Vagina (tissue), 2 donors: Measurements from ENCODE around the gene CASR. TPM values are rescaled to one million over a fixed set of nuclear protein-coding genes. Genes with fewer than 3 reads are reported as not detected.

Source experiments
- DNase-seq, 2 donors: peaks; one replicate each; pipeline ENCODE4 v3.0.0-alpha.2; 2017; ENCODE audit errors: extremely low spot score in 2 of 2
- H3K27ac ChIP-seq: fragments of 200-600 bp; sonication (generic); one replicate; pipeline ENCODE4 v1.5.1; 2019
- H3K27me3 ChIP-seq: fragments of 200-600 bp; sonication (generic); one replicate; pipeline ENCODE4 v1.5.1; 2019
- H3K36me3 ChIP-seq, 2 donors: fragments of 200-600 bp; sonication (generic); one replicate each; pipeline ENCODE4 v1.5.1; 2017 to 2019
- H3K4me1 ChIP-seq: fragments of 200-600 bp; sonication (generic); one replicate; pipeline ENCODE4 v1.5.1; 2019
- H3K4me3 ChIP-seq, 2 donors: fragments of 200-600 bp; sonication (generic); 1 replicate in 1 of 2; 2 replicates in 1 of 2; pipeline ENCODE4 v1.5.1; 2016 to 2019
- H3K9me3 ChIP-seq: fragments of 200-600 bp; sonication (generic); one replicate; pipeline ENCODE4 v1.5.1; 2019
- POLR2A ChIP-seq, 2 donors: fragments of 450-650 bp; IDR thresholded peaks; one replicate each; pipeline ENCODE4 v1.6.1; 2017; ENCODE audit warnings: antibody characterized with exemption in 2 of 2, mild to moderate bottlenecking in 2 of 2, moderate library complexity in 2 of 2
- POLR2AphosphoS5 ChIP-seq, 2 donors: sonication (generic); formaldehyde crosslinking; IDR thresholded peaks; one replicate each; pipeline ENCODE4 v1.9.0; 2017; ENCODE audit warnings: antibody characterized with exemption in 2 of 2, mild to moderate bottlenecking in 2 of 2, low read depth in 1 of 2; ENCODE audit not compliant: insufficient read depth in 1 of 2
- intact Hi-C: fragments of 100-400 bp; cut with DNase I; formaldehyde crosslinking; loops from one replicate; pipeline ENCODE4 v1.15.1; 2023
- total RNA-seq: library from RNA; depleted of rRNA; stranded (reverse); fragments of >200 nt; gene quantifications from one replicate; pipeline ENCODE4 v1.2.3, GENCODE V29; 2016
- TF ChIP-seq, protein P1 (sequence below), 3 experiments: fragments of 450-650 bp in 2 of 3; fragments of 200-600 bp in 1 of 3; sonication (generic) in 1 of 3; IDR thresholded peaks; one replicate each; pipeline ENCODE4 v1.5.1; 2017 to 2019; ENCODE audit warnings: antibody characterized with exemption in 3 of 3, mild to moderate bottlenecking in 2 of 3, moderate library complexity in 2 of 3

CASR gene
- total RNA-seq, 1 donor from 2014 or later = not detected

DNA sequence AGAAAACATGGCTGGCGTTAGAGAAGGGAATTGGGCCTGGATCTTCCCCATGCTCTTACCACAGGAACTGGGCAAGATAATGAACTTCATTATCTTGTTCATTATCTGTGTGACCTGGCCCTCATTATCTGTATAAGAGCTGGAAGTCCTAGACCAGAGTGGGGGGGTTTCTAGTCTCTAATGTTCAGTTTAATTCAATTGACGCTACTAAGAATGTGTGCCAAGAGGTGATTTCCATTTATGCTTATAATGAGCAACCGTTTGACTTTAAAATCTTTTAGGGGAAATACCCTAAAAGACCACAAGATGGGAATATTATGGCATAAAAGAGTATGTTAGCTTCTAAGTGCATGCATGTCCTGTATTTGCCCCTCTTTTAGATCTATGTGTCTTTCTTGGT, 82.5 kb downstream of the CASR start:
- DNase-seq = no peak
- intact Hi-C loops = no loop called here
- TF ChIP-seq POLR2AphosphoS5 (IDR thresholded peaks at IDR 0.05; ENCODE audit: insufficient read depth in 1 of 2, low read depth in 1 of 2) (no peak), POLR2A (IDR thresholded peaks at IDR 0.05) (no peak)
- TF ChIP-seq, protein P1, sequence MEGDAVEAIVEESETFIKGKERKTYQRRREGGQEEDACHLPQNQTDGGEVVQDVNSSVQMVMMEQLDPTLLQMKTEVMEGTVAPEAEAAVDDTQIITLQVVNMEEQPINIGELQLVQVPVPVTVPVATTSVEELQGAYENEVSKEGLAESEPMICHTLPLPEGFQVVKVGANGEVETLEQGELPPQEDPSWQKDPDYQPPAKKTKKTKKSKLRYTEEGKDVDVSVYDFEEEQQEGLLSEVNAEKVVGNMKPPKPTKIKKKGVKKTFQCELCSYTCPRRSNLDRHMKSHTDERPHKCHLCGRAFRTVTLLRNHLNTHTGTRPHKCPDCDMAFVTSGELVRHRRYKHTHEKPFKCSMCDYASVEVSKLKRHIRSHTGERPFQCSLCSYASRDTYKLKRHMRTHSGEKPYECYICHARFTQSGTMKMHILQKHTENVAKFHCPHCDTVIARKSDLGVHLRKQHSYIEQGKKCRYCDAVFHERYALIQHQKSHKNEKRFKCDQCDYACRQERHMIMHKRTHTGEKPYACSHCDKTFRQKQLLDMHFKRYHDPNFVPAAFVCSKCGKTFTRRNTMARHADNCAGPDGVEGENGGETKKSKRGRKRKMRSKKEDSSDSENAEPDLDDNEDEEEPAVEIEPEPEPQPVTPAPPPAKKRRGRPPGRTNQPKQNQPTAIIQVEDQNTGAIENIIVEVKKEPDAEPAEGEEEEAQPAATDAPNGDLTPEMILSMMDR (IDR thresholded peaks at IDR 0.05) = no peak

DNA sequence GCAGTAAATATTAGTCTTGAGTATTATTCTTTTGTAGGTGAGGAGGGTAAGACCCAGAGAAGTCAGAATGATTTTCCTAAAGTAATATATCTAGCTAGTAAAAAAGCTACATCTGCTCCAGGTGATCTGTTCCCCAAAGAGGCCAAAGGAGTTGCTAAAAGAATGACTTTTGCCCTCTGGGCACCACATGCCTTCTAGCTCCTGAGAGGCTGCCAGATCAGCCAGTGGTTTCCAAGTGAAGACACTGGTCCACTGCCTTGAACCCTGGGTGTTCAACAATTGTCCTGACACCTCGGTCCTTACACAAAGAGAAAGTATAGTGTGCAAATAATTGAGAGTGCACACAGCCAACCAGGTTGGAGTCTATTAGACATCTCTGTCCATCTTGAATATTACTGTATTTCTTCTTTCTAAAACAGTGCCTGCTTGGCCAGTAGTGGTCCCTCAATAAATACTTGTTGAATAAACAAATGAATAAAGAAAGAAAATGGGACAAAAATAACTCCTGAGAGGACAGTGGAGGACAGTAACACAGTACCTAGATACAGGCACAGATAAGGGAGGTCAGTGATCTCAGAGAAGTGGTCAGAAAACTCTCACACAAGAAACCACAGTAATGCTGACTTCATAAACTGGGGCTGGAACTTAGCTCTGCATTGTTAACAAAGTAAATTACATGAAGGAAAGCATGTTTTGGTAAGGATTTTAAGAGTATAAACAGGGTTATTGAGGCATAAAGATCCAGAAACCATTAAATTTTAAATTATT, 85.0 kb downstream of the CASR start:
- intact Hi-C loops = no loop called here
- TF ChIP-seq POLR2AphosphoS5 (IDR thresholded peaks at IDR 0.05; ENCODE audit: insufficient read depth in 1 of 2, low read depth in 1 of 2) = no peak
- TF ChIP-seq, protein P1 (IDR thresholded peaks at IDR 0.05) = no peak
- no peak for TF ChIP-seq POLR2A (IDR thresholded peaks at IDR 0.05)
- no peaks in the 10 kb centered on the region for H3K9me3 ChIP-seq
- no peaks in the 10 kb centered on the region for H3K4me1 ChIP-seq
- no peak for DNase-seq
- no peak overlapping the region for H3K4me3 ChIP-seq
- no peak overlapping the region for H3K27ac ChIP-seq
- no peaks in the 10 kb centered on the region for H3K36me3 ChIP-seq
- no peaks in the 10 kb centered on the region for H3K27me3 ChIP-seq

More for the DNA sequence above, 82.5 kb downstream of the CASR start:
- Histone ChIP-seq H3K27ac (no peak overlapping the region), H3K36me3 (no peaks in the 10 kb centered on the region), H3K9me3 (no peaks in the 10 kb centered on the region), H3K4me1 (no peaks in the 10 kb centered on the region), H3K4me3 (no peak overlapping the region), H3K27me3 (no peaks in the 10 kb centered on the region)

DNA sequence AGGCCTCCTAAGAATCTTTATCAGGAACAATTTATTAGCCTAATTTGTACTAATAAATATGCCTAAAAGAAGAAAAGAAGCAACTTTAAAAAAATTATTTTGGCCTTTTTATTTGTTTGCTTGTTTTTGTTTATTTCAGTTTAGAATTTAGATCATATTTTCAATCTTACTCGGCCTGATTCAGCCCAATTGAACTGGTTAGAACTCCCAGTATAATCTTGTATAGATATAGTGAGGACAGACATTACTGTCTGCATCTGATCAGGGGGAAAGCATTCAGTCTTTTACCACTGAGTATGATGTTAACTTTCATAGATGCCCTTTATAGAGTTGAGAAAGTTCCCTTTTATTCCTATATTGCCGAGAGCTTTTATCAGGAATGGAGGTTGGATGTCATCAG, 85.6 kb downstream of the CASR start:
- Histone ChIP-seq H3K27me3 (no peaks in the 10 kb centered on the region), H3K36me3 (no peaks in the 10 kb centered on the region), H3K4me1 (no peaks in the 10 kb centered on the region), H3K4me3 (no peak overlapping the region), H3K9me3 (no peaks in the 10 kb centered on the region), H3K27ac (no peak overlapping the region)
- DNase-seq = no peak
- intact Hi-C loops = no loop called here
- TF ChIP-seq POLR2A (IDR thresholded peaks at IDR 0.05) (no peak), POLR2AphosphoS5 (IDR thresholded peaks at IDR 0.05; ENCODE audit: insufficient read depth in 1 of 2, low read depth in 1 of 2) (no peak)
- TF ChIP-seq, protein P1 (IDR thresholded peaks at IDR 0.05) = no peak

DNA sequence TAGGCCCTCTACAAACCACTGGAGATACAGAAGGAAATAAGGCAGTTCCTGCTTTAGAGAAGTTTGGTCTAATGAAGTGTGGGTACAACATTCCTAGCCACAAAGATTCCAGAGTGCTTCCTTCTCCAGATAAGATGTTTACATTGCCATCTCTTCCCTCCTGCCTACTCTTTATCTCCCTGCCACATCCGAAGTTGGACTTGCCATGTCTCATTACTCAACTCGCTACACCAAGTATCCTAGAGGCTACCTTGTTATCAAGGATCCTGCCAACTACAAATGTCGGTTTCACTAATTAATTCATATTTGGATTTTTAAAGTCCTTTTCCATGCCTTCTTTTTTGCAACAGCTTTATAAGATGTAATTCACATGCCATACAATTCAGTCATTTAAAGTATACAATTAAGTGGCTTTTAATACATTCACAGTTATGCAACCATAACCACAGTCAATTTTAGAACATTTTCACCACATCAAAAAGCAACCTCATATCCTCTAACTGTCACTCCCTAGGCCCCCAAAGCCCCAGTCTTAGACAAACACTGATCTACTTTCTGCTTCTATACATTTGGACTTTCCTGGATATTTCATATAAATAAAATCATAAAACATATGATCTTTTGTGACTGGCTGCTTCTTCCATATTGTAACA, 87.9 kb downstream of the CASR start:
- H3K27ac ChIP-seq = no peak overlapping the region
- no peaks in the 10 kb centered on the region for H3K9me3 ChIP-seq
- DNase-seq = no peak
- no peak overlapping the region for H3K4me3 ChIP-seq
- H3K27me3 ChIP-seq = no peaks in the 10 kb centered on the region
- H3K36me3 ChIP-seq = no peaks in the 10 kb centered on the region
- no peaks in the 10 kb centered on the region for H3K4me1 ChIP-seq
- TF ChIP-seq, protein P1 (IDR thresholded peaks at IDR 0.05) = no peak
- TF ChIP-seq POLR2A (IDR thresholded peaks at IDR 0.05) (no peak), POLR2AphosphoS5 (IDR thresholded peaks at IDR 0.05; ENCODE audit: insufficient read depth in 1 of 2, low read depth in 1 of 2) (no peak)
- intact Hi-C loops = no loop called here

DNA sequence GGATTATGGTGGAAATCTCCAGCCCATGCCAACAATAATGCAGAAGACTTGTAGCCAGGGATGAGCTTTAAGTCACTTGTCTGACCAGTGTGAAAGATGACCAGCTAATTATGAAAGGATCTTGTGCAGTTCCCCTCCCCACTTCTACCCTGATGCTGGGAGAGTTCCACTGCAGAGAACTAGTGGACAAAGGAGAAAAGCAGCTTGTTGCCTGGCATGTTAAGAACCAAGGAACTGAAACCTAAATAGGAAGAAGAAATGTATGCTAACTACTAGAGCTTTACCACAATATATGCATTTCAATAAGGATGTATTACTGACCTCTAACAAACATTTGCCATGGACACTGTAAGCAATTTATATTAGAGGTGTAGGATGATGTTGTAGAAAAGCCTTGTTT, 89.4 kb downstream of the CASR start:
- no peak for DNase-seq
- no peak overlapping the region for H3K27ac ChIP-seq
- TF ChIP-seq POLR2A (IDR thresholded peaks at IDR 0.05) (no peak), POLR2AphosphoS5 (IDR thresholded peaks at IDR 0.05; ENCODE audit: insufficient read depth in 1 of 2, low read depth in 1 of 2) (no peak)
- TF ChIP-seq, protein P1 (IDR thresholded peaks at IDR 0.05) = no peak
- intact Hi-C loops = no loop called here
- no peaks in the 10 kb centered on the region for H3K27me3 ChIP-seq
- no peaks in the 10 kb centered on the region for H3K9me3 ChIP-seq
- no peaks in the 10 kb centered on the region for H3K4me1 ChIP-seq
- H3K4me3 ChIP-seq = no peak overlapping the region
- no peaks in the 10 kb centered on the region for H3K36me3 ChIP-seq
